HepG2 (cell line): ENCODE measurements around the gene GNG7. TPM values are rescaled to one million over a fixed set of nuclear protein-coding genes. Genes with fewer than 3 reads are reported as not detected.

Source experiments
- ATF4 ChIP-seq, 2 experiments: fragments of 450-650 bp in 1 of 2; sonication (generic) in 1 of 2; formaldehyde crosslinking; IDR thresholded peaks; 2 replicates each; pipeline versions ENCODE4 v1.5.0 to v1.8.0; 2020 to 2022; ENCODE audit warnings: mild to moderate bottlenecking in 1 of 2, missing genetic modification reagents in 1 of 2
- BRCA1 ChIP-seq: sonication (generic); formaldehyde crosslinking; IDR thresholded peaks from 2 replicates; pipeline ENCODE4 v1.4.0; 2020; ENCODE audit warnings: missing genetic modification reagents
- HMG20A ChIP-seq: IDR thresholded peaks from 2 replicates; pipeline ENCODE4 v1.6.1; 2016; ENCODE audit warnings: borderline replicate concordance
- IRX3 ChIP-seq: sonication (generic); formaldehyde crosslinking; IDR thresholded peaks from 2 replicates; pipeline ENCODE4 v1.8.1; 2023; ENCODE audit warnings: mild to moderate bottlenecking, low read depth, missing genetic modification reagents, borderline replicate concordance
- KAT7 ChIP-seq: IDR thresholded peaks from 2 replicates; pipeline ENCODE4 v1.6.1; 2018; ENCODE audit warnings: borderline replicate concordance, missing compliant biosample characterization
- MED8 ChIP-seq: sonication (generic); formaldehyde crosslinking; IDR thresholded peaks from 2 replicates; pipeline ENCODE4 v1.8.1; 2023; ENCODE audit warnings: mild to moderate bottlenecking, missing genetic modification reagents; ENCODE audit not compliant: insufficient replicate concordance
- NFYC ChIP-seq: IDR thresholded peaks from 2 replicates; pipeline ENCODE4 v1.6.1; 2016; ENCODE audit warnings: missing genetic modification reagents, missing compliant biosample characterization
- SIN3A ChIP-seq: IDR thresholded peaks from 2 replicates; pipeline ENCODE4 v1.6.1; 2011; ENCODE audit warnings: low read depth, mild to moderate bottlenecking, control low read depth, low read length, borderline replicate concordance
- STAT5B ChIP-seq: sonication (generic); formaldehyde crosslinking; IDR thresholded peaks from 2 replicates; pipeline ENCODE4 v1.4.0; 2020; ENCODE audit warnings: missing genetic modification reagents
- ZBTB14 ChIP-seq: sonication (generic); formaldehyde crosslinking; IDR thresholded peaks from 2 replicates; pipeline ENCODE4 v1.4.0; 2020; ENCODE audit warnings: missing genetic modification reagents
- ZNF136 ChIP-seq: sonication (generic); formaldehyde crosslinking; IDR thresholded peaks from 2 replicates; pipeline ENCODE4 v1.8.1; 2022; ENCODE audit warnings: low read depth, mild to moderate bottlenecking, moderate library complexity, missing genetic modification reagents
- ZNF205 ChIP-seq: IDR thresholded peaks from 2 replicates; pipeline ENCODE4 v1.6.1; 2018; ENCODE audit warnings: missing biosample characterization, missing genetic modification reagents
- ZNF230 ChIP-seq: sonication (generic); formaldehyde crosslinking; IDR thresholded peaks from 2 replicates; pipeline ENCODE4 v1.4.0; 2020; ENCODE audit warnings: mild to moderate bottlenecking, missing genetic modification reagents
- ZNF232 ChIP-seq: sonication (generic); formaldehyde crosslinking; IDR thresholded peaks from 2 replicates; pipeline ENCODE4 v1.4.0; 2020; ENCODE audit warnings: missing genetic modification reagents, borderline replicate concordance
- ZNF256 ChIP-seq: sonication (generic); formaldehyde crosslinking; conservative IDR thresholded peaks from 2 replicates; pipeline ENCODE4 v1.4.0; 2020; ENCODE audit warnings: missing genetic modification reagents
- ZNF280B ChIP-seq: sonication (generic); formaldehyde crosslinking; IDR thresholded peaks from 2 replicates; pipeline ENCODE4 v1.5.0; 2020; ENCODE audit warnings: missing genetic modification reagents, mild to moderate bottlenecking, borderline replicate concordance
- ZNF44 ChIP-seq: sonication (generic); formaldehyde crosslinking; IDR thresholded peaks from 2 replicates; pipeline ENCODE4 v1.5.1; 2020; ENCODE audit warnings: mild to moderate bottlenecking, missing genetic modification reagents
- ZNF781 ChIP-seq: sonication (generic); formaldehyde crosslinking; IDR thresholded peaks from 2 replicates; pipeline ENCODE4 v1.5.1; 2020; ENCODE audit warnings: borderline replicate concordance, mild to moderate bottlenecking, missing genetic modification reagents; ENCODE audit errors: not compliant biosample characterization
- ZNF883 ChIP-seq: sonication (generic); formaldehyde crosslinking; IDR thresholded peaks from 2 replicates; pipeline ENCODE4 v1.5.1; 2020; ENCODE audit warnings: mild to moderate bottlenecking, missing genetic modification reagents; ENCODE audit errors: not compliant biosample characterization
- ZSCAN9 ChIP-seq: IDR thresholded peaks from 2 replicates; pipeline ENCODE4 v1.6.1; 2016; ENCODE audit warnings: borderline replicate concordance
- polyA plus RNA-seq, 8 experiments: library from polyadenylated mRNA; depleted of rRNA in 3 of 8; stranded (reverse) in 7 of 8; unstranded in 1 of 8; fragments of >200 nt; fragmentation: Illumina TruSeq in 4 of 8; extraction: Trizol in 4 of 8; gene quantifications; 2 replicates each; pipeline versions ENCODE4 v1.2.1 to v1.2.3, GENCODE V29; 2011 to 2016; ENCODE audit warnings: low read depth in 4 of 8, missing spikeins in 1 of 8, mixed read lengths in 1 of 8; ENCODE audit not compliant: insufficient read depth in 1 of 8
- total RNA-seq, 5 experiments: library from RNA; depleted of rRNA; stranded (reverse); fragments of >200 nt; fragmentation: Illumina TruSeq; extraction: Trizol; gene quantifications; 2 replicates each; pipeline ENCODE4 v1.2.3, GENCODE V29; 2016; ENCODE audit warnings: low read depth in 1 of 5
- TF ChIP-seq, protein P1 (sequence below): sonication (generic); formaldehyde crosslinking; conservative IDR thresholded peaks from 2 replicates; pipeline ENCODE4 v1.4.0; 2020; ENCODE audit warnings: missing genetic modification reagents
- TF ChIP-seq, protein P2 (sequence below): sonication (generic); formaldehyde crosslinking; IDR thresholded peaks from 2 replicates; pipeline ENCODE4 v1.5.0; 2020; ENCODE audit warnings: missing genetic modification reagents

The GNG7 gene
- total and polyA plus RNA-seq, 2 of the 13 experiments (the other 11 are each of a cell fraction or from before 2014, with no cell fraction given): 1.4 to 3.3 TPM

DNA sequence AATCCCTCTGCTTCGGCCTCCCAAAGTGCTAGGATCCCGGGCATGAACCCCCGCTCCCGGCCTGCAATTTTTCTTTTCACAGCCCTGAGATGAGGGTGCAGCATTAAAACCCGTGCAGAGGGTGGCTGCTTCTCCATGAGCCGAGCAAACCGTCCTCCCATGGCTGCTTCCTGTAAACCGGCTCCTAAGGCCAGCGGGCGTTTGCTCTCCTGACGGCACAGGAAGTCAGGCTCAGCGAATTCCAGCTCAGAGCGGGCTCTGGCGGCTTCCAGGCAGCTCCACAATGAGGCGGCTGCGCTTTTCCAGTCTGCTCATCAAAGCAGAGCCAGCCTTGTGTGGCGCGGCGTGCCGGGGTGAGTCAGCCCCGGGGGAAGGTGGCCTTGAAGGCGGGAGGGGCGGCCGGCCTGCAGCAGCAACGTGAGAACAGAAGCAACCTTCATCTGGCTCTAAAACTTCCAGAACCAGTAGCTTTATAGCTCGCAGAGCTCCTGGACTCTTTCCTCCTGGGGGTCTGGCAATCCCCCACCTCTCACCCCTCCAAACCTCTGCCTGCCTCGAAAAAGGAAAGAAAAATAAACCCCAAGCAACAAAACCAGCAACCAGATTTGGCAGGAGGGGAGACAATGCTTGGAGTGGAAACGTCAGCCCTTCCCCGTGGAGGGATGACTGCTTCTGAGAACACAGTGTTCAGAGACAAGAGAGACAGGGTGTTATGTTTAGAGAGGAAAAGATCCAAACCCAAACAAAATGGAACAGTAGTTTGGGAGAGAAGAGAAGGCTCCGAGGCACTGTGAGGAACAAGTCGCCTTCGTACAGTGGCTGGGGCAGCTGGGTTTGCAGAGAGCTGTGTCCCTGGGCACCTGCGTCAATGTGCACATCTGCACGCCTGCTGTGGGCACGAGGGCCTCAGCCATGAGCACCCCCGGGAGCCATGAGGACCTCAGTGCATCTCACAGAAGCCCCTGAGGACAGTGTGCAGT is 158.7 kb downstream of the GNG7 start (continued):
- TF ChIP-seq, protein P1, sequence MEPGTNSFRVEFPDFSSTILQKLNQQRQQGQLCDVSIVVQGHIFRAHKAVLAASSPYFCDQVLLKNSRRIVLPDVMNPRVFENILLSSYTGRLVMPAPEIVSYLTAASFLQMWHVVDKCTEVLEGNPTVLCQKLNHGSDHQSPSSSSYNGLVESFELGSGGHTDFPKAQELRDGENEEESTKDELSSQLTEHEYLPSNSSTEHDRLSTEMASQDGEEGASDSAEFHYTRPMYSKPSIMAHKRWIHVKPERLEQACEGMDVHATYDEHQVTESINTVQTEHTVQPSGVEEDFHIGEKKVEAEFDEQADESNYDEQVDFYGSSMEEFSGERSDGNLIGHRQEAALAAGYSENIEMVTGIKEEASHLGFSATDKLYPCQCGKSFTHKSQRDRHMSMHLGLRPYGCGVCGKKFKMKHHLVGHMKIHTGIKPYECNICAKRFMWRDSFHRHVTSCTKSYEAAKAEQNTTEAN (CRISPR knock-in tag): peak; percentile 14; the same call in 1 of the 2 replicates
- TF ChIP-seq ZNF883 (CRISPR knock-in tag) (peak; percentile 67), KAT7 (CRISPR knock-in tag) (0 out of 2 replicates have a peak, but pooled peaks have one; percentile 61), ZNF44 (peak; percentile 88; the same call in 1 of the 2 replicates), SIN3A (no peak), ATF4 (CRISPR knock-in tag; IDR thresholded peaks at IDR 0.05) (peak in 1 of 2 experiments; percentile 58; a peak in 1 of 4 replicates), ZNF256 (CRISPR knock-in tag) (no peak), ZNF280B (peak; percentile 75; the same call in 1 of the 2 replicates), NFYC (CRISPR knock-in tag) (peak; percentile 47; the same call in 1 of the 2 replicates), MED8 (CRISPR knock-in tag) (no peak), ZNF205 (peak; percentile 93), ZNF136 (CRISPR knock-in tag) (0 out of 2 replicates have a peak, but pooled peaks have one; percentile 61), ZBTB14 (no peak), ZNF230 (no peak), ZNF781 (CRISPR knock-in tag) (no peak), ZNF232 (peak; percentile 47; the same call in 1 of the 2 replicates), STAT5B (peak; percentile 54; the same call in 1 of the 2 replicates), BRCA1 (CRISPR knock-in tag) (0 out of 2 replicates have a peak, but pooled peaks have one; percentile 51), ZSCAN9 (CRISPR knock-in tag) (peak; percentile 95), HMG20A (peak; percentile 79; the same call in 1 of the 2 replicates), IRX3 (CRISPR knock-in tag) (0 out of 2 replicates have a peak, but pooled peaks have one; percentile 24)
- TF ChIP-seq, protein P2, sequence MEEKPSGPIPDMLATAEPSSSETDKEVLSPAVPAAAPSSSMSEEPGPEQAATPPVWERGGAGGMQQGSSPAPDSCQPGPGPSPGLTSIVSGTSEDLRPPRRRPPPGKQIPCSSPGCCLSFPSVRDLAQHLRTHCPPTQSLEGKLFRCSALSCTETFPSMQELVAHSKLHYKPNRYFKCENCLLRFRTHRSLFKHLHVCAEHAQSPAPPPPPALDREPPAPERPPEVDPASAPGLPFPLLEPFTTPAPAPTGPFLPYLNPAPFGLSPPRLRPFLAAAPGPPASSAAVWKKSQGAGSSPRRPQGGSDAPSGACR (CRISPR knock-in tag): peak; percentile 87
